Activated naive CD8-positive, alpha-beta T cell treated with anti-CD3 and anti-CD28 coated beads, Interleukin-2, amount 10 ng/mL, durations not matched to agents 7 days and 5 days (primary cell): ENCODE measurements around the gene FAM8A1. TPM values are rescaled to one million over a fixed set of nuclear protein-coding genes. Genes with fewer than 3 reads are reported as not detected.

Source experiments
- ATAC-seq: fragments of 150-1000 bp; cut with Tn5 transposase; one replicate; pipeline ENCODE4 v1.10.0; 2021; ENCODE audit warnings: low read depth, moderate library complexity
- POLR2A ChIA-PET: fragments of 350-600 bp; sonication (Branson Sonifier 250); formaldehyde crosslinking; loops from one replicate; lab custom pipeline; 2021; ENCODE audit warnings: antibody characterized with exemption; lab: Charles Lee
- DNase-seq: peaks from one replicate; pipeline ENCODE4 v3.0.0; 2021
- H3K27ac Mint-ChIP-seq: one replicate; pipeline ENCODE4 v1.8.0; 2022; ENCODE audit warnings: mild to moderate bottlenecking, mixed read lengths
- H3K27me3 Mint-ChIP-seq: one replicate; pipeline ENCODE4 v1.8.0; 2022; ENCODE audit warnings: mild to moderate bottlenecking, moderate library complexity, mixed read lengths
- H3K36me3 Mint-ChIP-seq: one replicate; pipeline ENCODE4 v1.8.0; 2021; ENCODE audit warnings: mild to moderate bottlenecking, mixed read lengths
- H3K4me1 Mint-ChIP-seq: one replicate; pipeline ENCODE4 v1.8.0; 2021; ENCODE audit warnings: mixed read lengths
- H3K4me3 Mint-ChIP-seq: one replicate; pipeline ENCODE4 v1.8.0; 2022; ENCODE audit warnings: mild to moderate bottlenecking, moderate library complexity, mixed read lengths
- H3K9me3 Mint-ChIP-seq: one replicate; pipeline ENCODE4 v1.8.0; 2021; ENCODE audit warnings: mixed read lengths
- total RNA-seq, 2 experiments: library from RNA; stranded (reverse); gene quantifications; one replicate each; pipeline ENCODE4 v1.2.3, GENCODE V29; 2021

FAM8A1 gene
- total RNA-seq, 2 experiments from 2014 or later, result 14.2 to 14.9 TPM

DNA sequence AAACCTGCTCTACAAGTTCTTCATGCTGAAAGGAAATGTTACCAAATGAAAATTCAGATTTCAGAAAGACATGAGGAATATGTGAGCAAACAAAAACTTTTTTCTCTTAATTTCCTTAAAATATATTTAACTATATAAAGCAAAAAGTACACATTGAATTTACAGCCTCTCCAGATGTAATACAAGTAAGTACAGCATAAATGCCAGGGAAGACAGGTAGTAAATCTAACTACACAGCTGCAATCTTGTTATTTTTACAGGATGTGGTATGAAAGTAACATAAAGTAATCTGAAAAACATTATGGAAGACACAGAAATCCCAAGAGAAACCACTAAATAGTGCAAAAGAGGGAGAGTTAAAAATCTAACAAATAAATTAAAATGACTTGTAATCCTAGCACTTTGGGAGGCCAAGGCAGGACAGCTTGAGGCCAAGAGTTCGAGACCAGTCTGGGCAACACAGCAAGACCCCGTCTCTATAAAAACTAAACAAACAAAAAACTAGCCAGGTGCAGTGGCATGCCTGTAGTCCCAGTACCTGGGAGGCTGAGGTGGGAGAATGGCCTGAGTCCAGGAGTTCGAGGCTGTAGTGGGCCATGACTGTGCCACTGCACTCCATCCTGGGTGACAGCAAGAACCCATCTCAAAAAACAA lies 50.7 kb downstream of the FAM8A1 start:
- peak overlapping the region; percentile 32 for H3K27ac Mint-ChIP-seq
- no peak for ATAC-seq
- H3K36me3 Mint-ChIP-seq, result peaks cover 44% of the 10 kb centered on the region
- no peaks in the 10 kb centered on the region for H3K9me3 Mint-ChIP-seq
- no peaks in the 10 kb centered on the region for H3K27me3 Mint-ChIP-seq
- no peak overlapping the region for H3K4me3 Mint-ChIP-seq
- H3K4me1 Mint-ChIP-seq, result peaks cover 12% of the 10 kb centered on the region
- POLR2A ChIA-PET, result no interaction called here
- DNase-seq, result no peak

DNA sequence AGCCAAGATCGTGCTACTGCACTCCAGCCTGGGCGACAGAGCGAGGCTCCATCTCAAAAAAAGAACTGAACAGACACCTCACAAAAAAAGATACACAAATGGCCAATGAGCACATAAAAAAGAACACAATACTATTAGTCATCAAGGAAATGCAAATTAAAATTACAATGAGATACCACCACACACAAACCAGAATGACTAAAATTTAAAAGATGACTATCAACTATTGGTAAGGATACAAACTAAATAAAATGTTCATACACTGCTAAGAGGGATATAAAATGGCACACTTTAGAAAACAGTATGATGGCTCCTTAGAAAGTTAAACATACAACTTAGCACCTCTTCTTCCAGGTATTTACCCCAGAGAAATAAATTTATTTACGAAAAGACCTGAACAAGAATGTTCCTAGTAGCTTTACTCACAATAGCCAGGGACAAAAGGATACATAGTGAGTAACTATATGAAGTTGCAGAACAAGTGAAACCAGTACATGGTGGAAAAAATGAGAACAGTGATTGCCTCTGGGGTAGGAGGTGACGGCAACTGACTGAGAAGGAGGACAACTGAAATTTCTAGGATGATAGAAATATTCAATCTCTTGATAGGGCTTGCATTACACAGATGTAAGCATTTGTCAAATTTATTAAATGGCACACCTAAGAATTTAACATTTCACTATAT lies 53.2 kb downstream of the FAM8A1 start:
- H3K36me3 Mint-ChIP-seq, result peaks cover 41% of the 10 kb centered on the region
- H3K27me3 Mint-ChIP-seq, result no peaks in the 10 kb centered on the region
- no peak for ATAC-seq
- DNase-seq, result no peak
- POLR2A ChIA-PET, result no interaction called here
- no peak overlapping the region for H3K27ac Mint-ChIP-seq
- peaks cover 12% of the 10 kb centered on the region for H3K4me1 Mint-ChIP-seq
- no peaks in the 10 kb centered on the region for H3K9me3 Mint-ChIP-seq
- H3K4me3 Mint-ChIP-seq, result no peak overlapping the region

DNA sequence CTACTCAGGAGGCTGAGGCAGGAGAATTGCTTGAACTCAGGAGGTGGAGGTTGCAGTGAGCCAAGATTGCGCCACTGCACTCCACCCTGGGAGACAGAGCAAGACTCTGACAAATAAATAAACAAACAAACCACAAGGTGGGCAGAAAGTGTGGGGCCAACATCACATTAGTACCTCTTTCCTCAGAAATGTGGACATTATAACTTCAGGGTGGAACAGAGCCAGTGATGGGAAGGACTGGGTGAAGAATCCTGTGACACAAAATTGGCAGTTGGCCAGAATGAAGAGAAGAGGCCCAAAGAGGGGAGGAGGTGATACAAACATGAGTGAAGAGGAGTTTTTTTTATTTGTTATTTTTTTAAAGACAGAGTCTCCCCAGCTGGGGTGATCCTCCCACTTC lies 56.0 kb downstream of the FAM8A1 start:
- Mint-ChIP-seq H3K4me3 (no peak overlapping the region), H3K9me3 (no peaks in the 10 kb centered on the region), H3K27me3 (no peaks in the 10 kb centered on the region), H3K27ac (no peak overlapping the region), H3K36me3 (peaks cover 42% of the 10 kb centered on the region), H3K4me1 (peaks cover 12% of the 10 kb centered on the region)
- DNase-seq, result no peak
- ATAC-seq, result no peak
- POLR2A ChIA-PET, result no interaction called here

DNA sequence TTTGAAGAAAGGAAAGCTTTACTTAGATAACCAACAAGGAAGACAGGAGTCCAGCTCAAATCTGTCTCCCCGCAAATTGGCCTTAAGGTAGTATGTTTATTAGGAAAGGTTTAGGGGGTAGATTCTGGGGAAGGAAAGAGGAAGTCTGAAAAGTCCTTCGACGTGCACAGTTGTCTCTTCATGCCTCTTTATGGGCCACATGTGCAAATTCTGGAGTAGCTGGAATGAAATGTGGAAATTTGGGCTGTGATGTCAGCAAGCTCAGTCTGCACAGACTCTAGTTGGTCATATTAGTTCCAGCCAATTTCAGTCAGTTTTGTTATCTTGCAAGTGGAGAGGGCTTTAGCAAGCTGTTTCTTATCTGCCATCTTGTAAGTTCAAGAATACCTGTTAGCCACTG lies 56.5 kb downstream of the FAM8A1 start:
- ATAC-seq (no peak), DNase-seq (no peak)
- H3K9me3 Mint-ChIP-seq, result no peaks in the 10 kb centered on the region
- no peak overlapping the region for H3K4me3 Mint-ChIP-seq
- no peak overlapping the region for H3K27ac Mint-ChIP-seq
- H3K4me1 Mint-ChIP-seq, result peaks cover 15% of the 10 kb centered on the region
- POLR2A ChIA-PET, result no interaction called here
- no peaks in the 10 kb centered on the region for H3K27me3 Mint-ChIP-seq
- H3K36me3 Mint-ChIP-seq, result peaks cover 46% of the 10 kb centered on the region

Other genes with a start within 250 kb of the FAM8A1 start
- gene CAP2, start 206.7 kb upstream of the FAM8A1 start, total RNA-seq, result not detected
- gene NUP153, start 106.6 kb downstream of the FAM8A1 start, total RNA-seq, result 10 to 100 TPM; 67.6 to 68.5 TPM